ENCODE results near the gene RNU5D-1.
A peak's percentile ranks its signal among the peaks of the same experiment; 100 is the strongest.

RNU5D-1 gene

DNA sequence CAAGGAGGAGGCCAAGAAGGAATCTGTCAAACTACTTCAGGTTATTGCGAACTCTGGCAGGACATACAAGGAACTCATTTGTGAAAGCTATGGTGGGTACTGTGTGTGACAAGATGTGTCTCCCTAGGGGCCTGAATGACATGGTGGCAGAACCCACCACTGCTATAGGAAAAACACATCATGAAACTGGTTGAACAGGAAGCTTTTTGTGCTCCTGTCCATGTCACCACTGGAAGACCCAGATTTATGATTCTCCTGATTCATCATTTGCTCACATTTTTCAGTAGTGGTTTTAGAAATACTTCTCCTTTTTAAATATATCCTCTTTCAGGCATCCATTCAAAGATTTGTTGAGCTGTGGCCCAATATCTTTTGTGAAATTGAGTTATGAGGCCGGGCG is 32.8 kb downstream of the RNU5D-1 start:
- no peak for DNase-seq

DNA sequence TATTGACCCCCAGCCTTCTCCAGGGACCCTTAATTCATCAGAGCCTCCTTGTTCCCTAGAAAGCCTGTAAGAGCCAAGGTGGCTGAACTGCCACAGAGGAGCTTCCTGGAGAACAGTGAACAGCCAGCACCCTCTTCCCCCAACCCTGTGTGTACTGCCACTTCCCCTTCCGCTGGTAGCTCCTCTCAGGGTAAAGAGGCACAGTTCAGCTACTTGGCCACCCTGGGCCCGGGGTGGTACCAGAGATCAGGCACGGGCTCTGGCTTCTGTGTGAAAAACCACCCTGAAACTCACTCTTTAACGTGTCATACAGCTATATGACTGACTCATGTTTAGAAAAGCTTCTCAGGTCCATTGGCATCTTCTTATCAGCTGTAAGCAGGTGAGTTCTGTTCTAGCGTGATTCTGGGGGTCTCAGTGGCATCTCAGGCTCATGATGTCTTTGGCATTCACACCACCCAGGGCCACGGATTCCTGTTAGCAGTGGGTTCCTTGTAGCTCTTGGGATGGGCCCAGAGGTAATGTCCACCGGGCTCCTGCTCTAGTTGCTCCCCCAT is 34.1 kb downstream of the RNU5D-1 start:
- peak; percentile 60 for DNase-seq

DNA sequence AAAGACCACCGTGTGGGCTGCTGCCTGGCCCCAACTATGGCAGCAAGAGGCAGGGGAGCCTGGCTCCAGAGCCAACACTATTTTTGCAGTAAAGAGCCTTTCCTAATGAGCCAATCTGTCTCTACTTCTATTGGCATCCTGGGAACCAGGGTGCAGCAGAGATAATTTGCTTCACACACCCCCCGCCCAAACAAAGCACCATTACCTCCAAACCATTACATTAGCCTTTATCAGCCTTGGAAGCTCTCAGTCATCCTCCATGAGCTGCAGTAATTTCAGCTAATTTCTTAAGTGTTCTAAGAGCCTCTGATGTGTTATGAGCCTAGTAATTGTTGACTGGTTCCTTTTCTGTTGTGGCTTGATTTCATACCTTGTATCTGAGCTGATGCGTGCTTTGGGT is 34.9 kb downstream of the RNU5D-1 start:
- DNase-seq = no peak

DNA sequence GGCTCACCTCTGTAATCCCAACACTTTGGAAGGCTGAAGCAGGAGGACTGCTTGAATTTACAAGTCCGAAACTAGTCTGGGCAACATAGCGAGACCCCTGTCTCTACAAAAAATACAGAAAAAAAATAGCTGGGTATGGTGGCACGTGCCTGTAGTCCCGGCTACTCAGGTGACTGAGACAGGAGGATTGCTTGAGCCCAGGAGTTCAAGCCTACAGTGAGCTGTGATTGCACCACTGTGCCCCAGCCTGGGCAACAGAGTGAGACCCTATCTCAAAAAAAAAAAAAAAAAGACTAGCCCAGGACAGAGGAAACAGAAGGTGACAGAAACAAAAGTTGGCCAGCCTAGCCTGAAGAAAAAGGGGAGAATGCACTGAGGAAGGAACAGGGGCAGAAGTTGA is 35.3 kb downstream of the RNU5D-1 start:
- DNase-seq = no peak

DNA sequence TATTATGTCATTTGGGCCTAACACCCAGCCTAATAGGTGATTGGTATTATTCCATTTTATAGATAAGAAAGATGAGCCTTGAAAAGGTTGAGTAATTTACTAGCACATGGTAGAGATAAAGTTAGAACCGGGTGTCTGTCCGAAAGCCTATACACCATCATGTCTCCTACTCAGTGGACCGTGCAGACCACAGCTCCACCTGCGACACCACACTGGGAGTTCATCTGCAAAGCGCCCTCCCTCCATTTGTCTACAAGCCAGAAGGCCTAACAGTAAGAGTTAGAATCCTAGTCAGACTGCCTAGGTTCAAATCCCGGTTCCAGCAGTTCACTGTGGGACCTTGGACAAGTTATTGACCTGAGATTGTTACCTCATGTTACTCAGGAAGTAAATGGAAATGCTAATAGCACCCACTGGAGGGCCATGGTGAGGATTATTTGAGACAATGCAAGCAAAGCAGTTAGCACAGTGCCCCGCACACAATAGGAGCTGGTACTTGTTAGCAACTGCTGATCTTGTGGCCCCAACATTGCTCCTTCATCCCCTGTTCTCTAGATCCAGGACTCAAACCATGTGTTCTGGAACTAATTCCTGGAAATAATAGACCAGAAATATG is 36.0 kb downstream of the RNU5D-1 start:
- no peak for DNase-seq

DNA sequence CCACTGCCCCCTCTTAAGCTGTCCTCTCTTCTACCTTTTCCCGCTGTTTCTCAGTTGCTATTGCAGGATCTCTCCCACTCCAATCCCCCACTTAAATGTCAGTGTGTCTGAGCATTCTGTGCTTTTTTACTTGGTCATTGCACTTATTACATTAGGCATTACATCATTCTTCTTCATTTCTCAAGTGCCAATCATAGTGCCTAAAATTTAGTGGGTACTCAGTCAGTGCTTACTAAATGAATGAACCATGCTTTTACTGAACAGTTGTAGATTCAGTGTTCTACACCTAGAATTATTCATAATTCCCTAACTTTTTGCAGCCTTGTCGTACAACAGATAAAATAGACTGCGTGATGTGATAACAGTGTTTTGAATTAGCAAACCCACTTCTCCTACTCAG is 37.1 kb downstream of the RNU5D-1 start:
- no peak for DNase-seq

DNA sequence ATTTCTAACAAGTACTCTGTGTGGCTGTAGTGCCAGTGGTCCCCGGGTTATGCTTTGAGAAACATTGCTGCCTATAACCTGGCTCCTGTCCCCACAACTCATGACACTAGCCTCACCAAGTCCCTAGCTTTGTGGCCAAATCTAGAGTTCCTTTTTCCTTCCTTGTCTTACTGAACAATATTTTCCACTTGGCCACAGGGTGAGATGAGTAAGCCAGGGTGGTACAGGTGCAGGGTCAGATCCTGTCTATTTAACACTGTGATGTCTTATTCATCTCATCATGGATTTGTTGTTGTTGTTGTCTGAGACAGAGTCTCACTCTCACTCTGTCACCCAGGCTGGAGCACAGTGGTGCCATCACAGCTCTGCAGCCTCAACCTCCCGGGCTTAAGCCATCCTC is 37.8 kb downstream of the RNU5D-1 start:
- peak; percentile 17 for DNase-seq

DNA sequence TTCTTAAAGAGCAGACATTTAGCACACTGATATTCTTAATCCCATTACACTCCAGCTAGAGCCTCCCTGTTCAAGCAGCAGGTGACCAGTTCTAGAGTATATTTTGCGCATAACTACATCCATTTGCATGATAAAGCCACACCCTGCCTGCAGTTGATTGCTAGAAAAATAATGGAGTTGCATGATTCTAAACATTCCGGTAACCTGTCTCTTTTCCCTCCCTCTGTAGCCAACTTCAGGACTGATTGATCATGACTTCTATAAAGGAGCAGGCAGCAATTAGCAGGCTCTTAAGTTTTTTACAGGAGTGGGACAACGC is 41.6 kb downstream of the RNU5D-1 start:
- no peak for DNase-seq

DNA sequence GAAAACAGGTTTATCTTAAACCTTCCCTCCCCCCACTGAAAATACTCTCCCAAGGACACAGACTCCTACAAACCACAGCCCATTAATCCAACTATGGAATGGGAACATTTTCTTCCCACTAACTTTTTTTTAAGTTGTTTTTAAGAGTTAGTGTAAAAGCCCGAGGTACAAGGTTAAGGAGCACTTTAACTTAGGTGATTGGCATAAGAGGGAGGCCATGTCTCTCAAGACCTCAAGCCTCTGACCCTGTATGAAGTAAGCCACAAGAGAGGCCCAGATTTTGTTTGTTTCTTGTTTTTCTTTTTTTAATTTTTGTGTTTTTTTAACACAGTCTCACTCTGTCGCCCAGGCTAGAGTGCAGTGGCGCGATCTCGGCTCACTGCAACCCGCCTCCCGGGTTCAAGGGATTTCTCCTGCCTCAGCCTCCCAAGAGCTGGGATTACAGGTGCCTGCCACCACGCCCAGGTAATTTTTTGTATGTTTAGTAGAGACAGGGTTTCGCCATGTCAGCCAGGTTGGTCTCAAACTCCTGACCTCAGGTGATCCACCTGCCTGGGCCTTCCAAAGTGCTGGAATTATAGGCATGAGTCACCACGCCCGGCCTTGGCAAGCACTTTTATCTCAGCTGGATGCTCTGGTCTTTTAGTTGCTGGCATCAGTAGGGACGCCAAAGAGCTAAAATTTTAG is 42.1 kb downstream of the RNU5D-1 start:
- no peak for DNase-seq

DNA sequence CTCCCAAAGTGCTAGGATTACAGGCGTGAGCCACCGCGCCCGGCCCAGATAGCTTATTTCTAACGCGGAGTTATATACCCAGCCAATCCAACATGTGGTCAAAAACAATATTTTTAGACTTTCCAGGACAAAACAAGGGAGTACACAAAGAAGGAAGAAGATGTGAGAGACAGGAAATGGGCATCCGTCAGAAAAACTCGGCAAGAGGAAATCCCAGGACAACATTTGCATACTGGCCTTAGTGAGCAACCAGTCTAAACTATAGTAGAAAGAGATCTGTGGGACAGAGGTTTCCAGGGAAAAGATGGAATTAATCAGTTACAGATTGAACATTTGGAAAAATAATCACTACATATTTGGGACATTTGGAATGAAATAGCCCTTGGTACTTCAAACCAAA is 45.1 kb downstream of the RNU5D-1 start:
- no peak for DNase-seq

DNA sequence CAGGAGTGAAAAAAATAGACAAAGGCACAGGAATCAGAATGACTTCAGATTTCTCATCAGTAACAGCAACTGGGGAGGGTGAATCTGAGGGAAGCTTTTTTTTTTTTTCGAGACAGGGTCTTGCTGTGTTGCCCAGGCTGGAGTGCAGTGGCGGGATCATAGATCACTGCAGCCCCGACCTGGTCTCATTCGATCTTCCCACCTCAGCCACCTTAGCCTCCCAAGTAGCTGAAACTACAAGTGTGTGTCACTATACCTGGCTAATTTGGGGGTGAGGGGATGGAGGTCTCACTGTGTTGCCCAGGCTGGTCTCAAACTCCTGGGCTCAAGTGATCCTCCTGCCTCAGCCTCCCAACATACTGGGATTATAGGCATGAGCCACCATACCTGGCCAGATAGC is 45.8 kb downstream of the RNU5D-1 start:
- DNase-seq = no peak

DNA sequence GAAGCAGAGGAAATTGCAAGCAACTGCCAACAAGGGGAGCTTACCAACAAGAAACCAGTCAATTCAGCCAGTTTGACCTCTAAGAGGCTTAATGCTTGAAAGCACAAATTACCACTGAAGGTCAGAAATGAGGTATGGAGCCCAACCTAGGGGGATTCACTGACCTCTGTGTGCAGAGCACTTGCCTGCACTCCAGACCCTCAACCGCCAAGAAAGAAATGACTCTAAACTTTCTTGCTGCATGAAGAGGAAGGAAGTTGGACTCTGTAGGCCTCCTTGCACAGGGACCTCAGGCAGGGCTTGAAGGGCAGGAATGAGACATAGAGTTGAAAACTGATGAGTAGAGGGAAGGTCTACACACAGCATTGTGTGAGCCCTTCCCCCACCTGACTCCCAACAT is 46.4 kb downstream of the RNU5D-1 start:
- no peak for DNase-seq

DNA sequence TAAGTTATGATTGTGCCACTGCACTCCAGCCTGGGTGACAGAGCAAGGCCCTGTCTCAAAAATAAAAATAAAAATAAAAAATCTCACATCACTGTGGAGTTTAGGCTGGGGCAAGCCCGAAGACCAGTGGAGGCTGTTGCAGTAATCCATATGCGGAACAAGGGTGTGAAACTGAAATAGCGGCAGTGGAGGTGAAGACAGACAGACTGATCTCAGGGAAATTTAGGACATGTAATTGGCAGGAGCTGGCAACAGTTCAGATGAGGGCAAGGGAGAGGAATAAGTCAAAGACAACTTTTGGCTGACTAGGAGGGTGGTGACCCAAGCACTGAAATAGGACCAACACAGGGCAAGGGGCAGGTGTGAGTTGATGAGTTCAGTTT is 48.1 kb downstream of the RNU5D-1 start:
- no peak for DNase-seq

DNA sequence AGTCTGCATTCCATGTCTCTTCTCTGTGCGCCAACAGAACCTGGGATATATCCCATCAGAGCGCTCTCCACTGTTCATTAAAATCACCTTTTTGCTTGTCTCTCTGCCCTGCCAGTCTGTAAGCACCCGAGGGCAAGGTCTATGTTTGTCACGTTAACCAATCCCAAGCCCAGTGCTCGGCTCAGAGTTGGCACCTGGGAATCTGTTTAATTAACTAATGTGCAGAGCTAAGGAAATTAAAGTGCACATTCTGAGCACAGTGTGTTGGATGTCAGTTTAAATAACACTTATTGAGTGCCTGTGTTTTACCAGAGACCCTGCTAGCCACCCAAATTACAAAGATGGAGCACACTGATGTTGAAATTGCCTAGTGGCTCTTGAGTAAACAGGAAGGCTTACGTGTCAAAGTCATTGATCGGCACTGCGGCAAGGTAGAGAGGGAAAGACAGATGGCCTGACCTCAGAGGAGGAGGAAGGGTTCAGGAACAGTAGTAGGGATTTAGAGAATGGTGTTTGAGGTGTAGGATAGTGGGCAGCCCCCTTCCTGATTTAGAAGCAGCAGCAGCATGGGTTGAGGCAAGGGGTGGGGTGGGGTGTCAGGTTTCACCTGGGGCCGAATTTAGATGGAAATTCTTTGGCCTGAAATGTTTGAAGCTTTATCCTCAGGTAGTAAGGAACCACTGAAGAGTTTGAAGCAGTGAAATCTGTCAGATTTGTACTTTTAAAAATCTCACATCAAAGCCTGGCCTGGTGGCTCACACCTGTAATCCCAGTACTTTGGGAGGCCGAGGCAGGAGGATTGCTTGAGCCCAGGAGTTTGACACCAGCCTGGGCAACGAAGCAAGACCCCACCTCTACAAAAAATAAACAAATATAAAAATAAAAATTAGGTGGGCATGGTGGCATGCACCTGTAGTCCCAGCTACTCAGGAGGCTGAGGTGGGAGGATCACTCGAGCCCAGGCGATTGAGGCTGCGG is 48.8 kb downstream of the RNU5D-1 start:
- no peak for DNase-seq
